Astrocyte of the spinal cord (primary cell): ENCODE measurements around the gene TIGD3.

Source experiments
- DNase-seq: peaks from one replicate; pipeline ENCODE4 v3.0.0; 2011; ENCODE audit warnings: low read depth, low spot score
- H3K4me3 ChIP-seq: 2 replicates; pipeline ENCODE4 v1.5.1; 2011; ENCODE audit warnings: low read depth, mild to moderate bottlenecking, low read length, moderate library complexity
- CTCF ChIP-seq: IDR thresholded peaks from 2 replicates; pipeline ENCODE4 v1.5.1; 2012; ENCODE audit warnings: low read depth, mild to moderate bottlenecking, low read length, inconsistent platforms
- in situ Hi-C: cut with HindIII; loops from 2 replicates; pipeline ENCODE4 v1.10.0; 2017; ENCODE audit warnings: low sequenced_read_pairs

TIGD3 gene

GRCh38 chr11:65404210-65404609 is 49.7 kb downstream of the TIGD3 start:
- in situ Hi-C loops, result no loop called here
- no peak for DNase-seq
- TF ChIP-seq CTCF, result no peak
- no peak overlapping the region for H3K4me3 ChIP-seq

DNA sequence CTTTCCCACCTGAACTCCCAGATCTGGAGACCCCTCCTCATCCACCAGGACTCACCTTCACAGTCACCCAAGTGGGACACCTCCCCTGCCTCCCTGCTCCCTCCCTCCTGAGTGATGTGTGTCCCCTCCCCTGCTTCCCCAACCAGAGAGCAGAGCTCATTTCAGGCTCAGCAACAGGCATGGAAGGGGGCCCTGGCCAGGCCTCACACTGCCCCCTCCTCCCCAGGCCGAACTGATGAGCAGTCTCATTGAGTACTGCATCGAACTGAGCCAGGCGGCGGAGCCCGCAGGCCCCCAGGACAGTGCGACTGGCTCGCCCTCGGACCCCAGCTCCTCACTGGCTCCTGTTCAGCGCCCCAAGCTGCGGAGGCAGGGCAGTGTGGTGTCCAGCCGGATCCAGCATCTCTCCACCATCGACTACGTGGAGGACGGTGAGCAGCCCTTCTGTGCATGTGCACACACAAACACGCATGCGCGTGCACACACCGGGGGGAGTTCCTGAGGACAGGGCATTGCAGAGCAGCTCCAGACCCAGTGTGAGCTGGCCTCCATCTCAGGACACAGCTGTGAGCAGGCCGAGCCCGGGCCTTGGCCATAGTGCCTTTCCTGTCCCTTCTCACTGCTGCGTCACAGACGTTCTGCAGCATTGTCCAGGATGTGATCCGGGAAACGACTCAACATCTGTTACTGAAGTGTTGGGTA is 50.2 kb downstream of the TIGD3 start:
- in situ Hi-C loops, result no loop called here
- TF ChIP-seq CTCF, result no peak
- no peak overlapping the region for H3K4me3 ChIP-seq
- DNase-seq, result no peak
